GM12878 (cell line): ENCODE results near the gene OTUB2. TPM values are rescaled to one million over a fixed set of nuclear protein-coding genes. Genes with fewer than 3 reads are reported as not detected.

Source experiments
- ATF7 ChIP-seq: fragments of 450-650 bp; IDR thresholded peaks from 2 replicates; pipeline ENCODE4 v1.6.1; 2016; ENCODE audit warnings: low read depth, mild to moderate bottlenecking
- BHLHE40 ChIP-seq, 2 experiments: fragments of 450-650 bp in 1 of 2; IDR thresholded peaks; 2 replicates each; pipeline ENCODE4 v1.6.1; 2011 to 2017; ENCODE audit warnings: low read depth in 2 of 2, borderline replicate concordance in 1 of 2, improper control_type of control experiment in 1 of 2, low read length in 1 of 2, mild to moderate bottlenecking in 1 of 2
- BRCA1 ChIP-seq: IDR thresholded peaks from 2 replicates; pipeline ENCODE4 v1.6.1; 2011; ENCODE audit warnings: low read depth, low read length, improper control_type of control experiment
- CREB1 ChIP-seq: IDR thresholded peaks from 2 replicates; pipeline ENCODE4 v1.6.1; 2012; ENCODE audit warnings: low read depth, mild to moderate bottlenecking, inconsistent platforms
- CREM ChIP-seq: IDR thresholded peaks from 2 replicates; pipeline ENCODE4 v1.6.1; 2014; ENCODE audit warnings: antibody characterized with exemption, low read depth
- EGR1 ChIP-seq, 2 experiments: IDR thresholded peaks; 1 replicate in 1 of 2; 2 replicates in 1 of 2; pipeline ENCODE4 v1.6.1; 2011 to 2012; ENCODE audit warnings: low read depth in 2 of 2, low read length in 2 of 2, borderline replicate concordance in 1 of 2, mild to moderate bottlenecking in 1 of 2, moderate library complexity in 1 of 2
- FOS ChIP-seq: IDR thresholded peaks from 3 replicates; pipeline ENCODE4 v1.6.1; 2011; ENCODE audit warnings: borderline replicate concordance; ENCODE audit not compliant: insufficient read length; ENCODE audit errors: extremely low read depth
- FOXK2 ChIP-seq: fragments of 450-650 bp; IDR thresholded peaks from 2 replicates; pipeline ENCODE4 v1.6.1; 2017; ENCODE audit warnings: mild to moderate bottlenecking, moderate library complexity
- GABPA ChIP-seq: IDR thresholded peaks from 2 replicates; pipeline ENCODE4 v1.6.1; 2014; ENCODE audit warnings: antibody characterized with exemption, low read depth, mild to moderate bottlenecking, inconsistent platforms
- GATAD2B ChIP-seq: fragments of 450-650 bp; conservative IDR thresholded peaks from 2 replicates; pipeline ENCODE4 v1.6.1; 2017; ENCODE audit warnings: low read depth, mild to moderate bottlenecking, moderate library complexity
- JUNB ChIP-seq: IDR thresholded peaks from 2 replicates; pipeline ENCODE4 v1.6.1; 2016; ENCODE audit warnings: antibody characterized with exemption, mild to moderate bottlenecking
- KDM1A ChIP-seq: fragments of 200-600 bp; sonication (generic); IDR thresholded peaks from 2 replicates; pipeline ENCODE4 v1.6.1; 2016; ENCODE audit warnings: borderline replicate concordance
- MTA3 ChIP-seq: IDR thresholded peaks from 2 replicates; pipeline ENCODE4 v1.6.1; 2012; ENCODE audit warnings: low read length, inconsistent platforms, borderline replicate concordance
- NFIC ChIP-seq: IDR thresholded peaks from 2 replicates; pipeline ENCODE4 v1.6.1; 2012; ENCODE audit warnings: low read depth, mild to moderate bottlenecking, inconsistent platforms, low read length, moderate library complexity
- NFXL1 ChIP-seq: fragments of 450-650 bp; IDR thresholded peaks from 2 replicates; pipeline ENCODE4 v1.6.1; 2017; ENCODE audit warnings: antibody characterized with exemption, mild to moderate bottlenecking, borderline replicate concordance
- PAX5 ChIP-seq: IDR thresholded peaks from 2 replicates; pipeline ENCODE4 v1.6.1; 2011; ENCODE audit warnings: low read depth, low read length, borderline replicate concordance
- RBBP5 ChIP-seq: fragments of 200-600 bp; sonication (generic); conservative IDR thresholded peaks from 2 replicates; pipeline ENCODE4 v1.6.1; 2016
- RUNX3 ChIP-seq: IDR thresholded peaks from 2 replicates; pipeline ENCODE4 v1.6.1; 2012; ENCODE audit warnings: low read length, inconsistent platforms
- SMAD1 ChIP-seq: fragments of 450-650 bp; IDR thresholded peaks from 2 replicates; pipeline ENCODE4 v1.6.1; 2018; ENCODE audit warnings: mild to moderate bottlenecking, low read depth; ENCODE audit not compliant: partially characterized antibody
- STAT1 ChIP-seq: fragments of 450-650 bp; conservative IDR thresholded peaks from 2 replicates; pipeline ENCODE4 v1.6.1; 2014; ENCODE audit warnings: antibody characterized with exemption, mild to moderate bottlenecking
- STAT3 ChIP-seq: IDR thresholded peaks from 2 replicates; pipeline ENCODE4 v1.6.1; 2011; ENCODE audit warnings: low read depth, low read length, improper control_type of control experiment
- SUZ12 ChIP-seq: fragments of 200-600 bp; sonication (generic); IDR thresholded peaks from one replicate; pipeline ENCODE4 v1.6.1; 2018; ENCODE audit warnings: antibody characterized with exemption, mild to moderate bottlenecking; ENCODE audit not compliant: unreplicated experiment
- ZBTB11 ChIP-seq: fragments of 450-650 bp; formaldehyde crosslinking; IDR thresholded peaks from 2 replicates; pipeline ENCODE4 v1.5.0; 2022; ENCODE audit warnings: mild to moderate bottlenecking, missing genetic modification characterization
- ZNF217 ChIP-seq: fragments of 450-650 bp; IDR thresholded peaks from 2 replicates; pipeline ENCODE4 v1.6.1; 2017; ENCODE audit warnings: antibody characterized with exemption, mild to moderate bottlenecking
- ZNF24 ChIP-seq: fragments of 450-650 bp; IDR thresholded peaks from 2 replicates; pipeline ENCODE4 v1.6.1; 2017; ENCODE audit warnings: antibody characterized with exemption, mild to moderate bottlenecking
- ZSCAN29 ChIP-seq: fragments of 450-650 bp; IDR thresholded peaks from 2 replicates; pipeline ENCODE4 v1.6.1; 2017; ENCODE audit warnings: mild to moderate bottlenecking, moderate library complexity
- polyA plus RNA-seq, 11 experiments: library from polyadenylated mRNA; depleted of rRNA in 4 of 11; unstranded in 6 of 11; stranded (reverse) in 5 of 11; fragments of >200 nt; fragmentation: Nextera tagmentation in 4 of 11; fragmentation: Illumina TruSeq in 1 of 11; extraction: Ambion mirVana in 4 of 11; extraction: Trizol in 1 of 11; gene quantifications; 1 replicate in 1 of 11; 2 replicates in 10 of 11; pipeline versions ENCODE4 v1.2.1 to v1.2.3, GENCODE V29; 2011 to 2016; ENCODE audit warnings: inconsistent platforms in 2 of 11, missing spikeins in 2 of 11, low read depth in 1 of 11
- total RNA-seq, 4 experiments: library from RNA; depleted of rRNA in 3 of 4; stranded (reverse); fragments of >200 nt in 3 of 4; fragmentation: Illumina TruSeq in 1 of 4; extraction: Trizol in 1 of 4; gene quantifications; 2 replicates each; pipeline versions ENCODE4 v1.2.1 to v1.2.3, GENCODE V29; 2013 to 2021
- TF ChIP-seq, protein P1 (sequence below): fragments of 450-650 bp; IDR thresholded peaks from 2 replicates; pipeline ENCODE4 v1.6.1; 2017; ENCODE audit warnings: mild to moderate bottlenecking, low read depth, inconsistent platforms; ENCODE audit not compliant: poor library complexity, severe bottlenecking

Gene OTUB2
- total and polyA plus RNA-seq, 10 of the 15 experiments (the other 5 are each of a cell fraction or from before 2014, with no cell fraction given): 0.05 to 0.82 (median 0.43) TPM

DNA sequence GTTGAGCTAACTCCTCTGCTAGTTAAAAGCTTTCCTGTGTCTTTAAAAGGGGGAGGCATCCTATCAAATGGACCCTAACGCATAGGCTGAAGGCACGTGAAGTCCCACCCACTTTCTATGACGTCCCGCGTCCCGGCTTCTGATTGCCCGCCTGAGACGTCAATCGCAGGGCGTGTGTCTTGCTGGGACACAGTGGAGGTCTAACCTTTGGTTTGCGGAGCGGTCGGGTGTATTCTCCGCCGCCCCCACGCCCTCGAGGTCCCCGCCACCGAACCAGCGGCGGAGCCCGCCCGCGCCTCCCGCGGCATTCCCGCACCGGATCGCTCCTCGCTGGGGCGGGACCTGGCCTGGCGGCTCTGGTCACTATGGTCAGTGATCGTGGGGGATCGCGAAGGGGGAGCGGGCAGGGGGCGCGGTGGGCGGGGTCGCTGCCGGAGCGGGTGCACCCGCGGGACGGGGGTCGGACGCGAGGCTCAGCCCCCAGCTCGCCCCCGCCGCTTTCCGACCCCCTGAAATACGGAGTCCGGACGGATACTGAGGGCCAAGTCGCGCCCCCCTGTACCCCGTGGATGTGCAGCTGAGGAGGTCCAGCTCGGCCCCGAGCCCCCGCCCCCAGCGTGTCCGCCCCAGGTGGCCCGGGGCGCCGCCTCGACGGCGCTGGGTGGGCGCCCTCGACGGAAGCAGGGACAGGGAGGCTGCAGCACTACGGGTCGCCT, at the start of gene OTUB2 (continued):
- TF ChIP-seq STAT1: no peak
- no peak for TF ChIP-seq MTA3
- peak; percentile 71 for TF ChIP-seq FOS
- TF ChIP-seq ZNF24: no peak
- peak in 1 of 2 experiments; percentile 77; a peak in 2 of 3 replicates for TF ChIP-seq EGR1 (IDR thresholded peaks at IDR 0.05; ENCODE audit: borderline replicate concordance in 1 of 2, low read depth in 2 of 2, low read length in 2 of 2)
- no peak for TF ChIP-seq NFXL1
- TF ChIP-seq JUNB: no peak
- no peak for TF ChIP-seq SMAD1
- no peak for TF ChIP-seq STAT3
- no peak for TF ChIP-seq NFIC
- no peak for TF ChIP-seq BRCA1
- TF ChIP-seq CREB1: peak; percentile 88
- TF ChIP-seq ZNF217: 0 out of 2 replicates have a peak, but pooled peaks have one; percentile 30
- TF ChIP-seq PAX5: no peak
- TF ChIP-seq, protein P1, sequence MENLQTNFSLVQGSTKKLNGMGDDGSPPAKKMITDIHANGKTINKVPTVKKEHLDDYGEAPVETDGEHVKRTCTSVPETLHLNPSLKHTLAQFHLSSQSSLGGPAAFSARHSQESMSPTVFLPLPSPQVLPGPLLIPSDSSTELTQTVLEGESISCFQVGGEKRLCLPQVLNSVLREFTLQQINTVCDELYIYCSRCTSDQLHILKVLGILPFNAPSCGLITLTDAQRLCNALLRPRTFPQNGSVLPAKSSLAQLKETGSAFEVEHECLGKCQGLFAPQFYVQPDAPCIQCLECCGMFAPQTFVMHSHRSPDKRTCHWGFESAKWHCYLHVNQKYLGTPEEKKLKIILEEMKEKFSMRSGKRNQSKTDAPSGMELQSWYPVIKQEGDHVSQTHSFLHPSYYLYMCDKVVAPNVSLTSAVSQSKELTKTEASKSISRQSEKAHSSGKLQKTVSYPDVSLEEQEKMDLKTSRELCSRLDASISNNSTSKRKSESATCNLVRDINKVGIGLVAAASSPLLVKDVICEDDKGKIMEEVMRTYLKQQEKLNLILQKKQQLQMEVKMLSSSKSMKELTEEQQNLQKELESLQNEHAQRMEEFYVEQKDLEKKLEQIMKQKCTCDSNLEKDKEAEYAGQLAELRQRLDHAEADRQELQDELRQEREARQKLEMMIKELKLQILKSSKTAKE: no peak
- peak; percentile 89 for TF ChIP-seq CREM
- TF ChIP-seq RUNX3: peak; percentile 84
- TF ChIP-seq SUZ12: no peak
- no peak for TF ChIP-seq ZBTB11 (CRISPR knock-in tag)
- no peak for TF ChIP-seq ZSCAN29
- no peak for TF ChIP-seq KDM1A
- no peak for TF ChIP-seq ATF7
- no peak for TF ChIP-seq GABPA
- peak; percentile 21 to 66; a peak in 2 of 4 replicates for TF ChIP-seq BHLHE40 (IDR thresholded peaks at IDR 0.05; ENCODE audit: borderline replicate concordance in 1 of 2, low read depth in 2 of 2, low read length in 1 of 2)
- TF ChIP-seq GATAD2B: no peak
- TF ChIP-seq RBBP5: no peak
- no peak for TF ChIP-seq FOXK2
